Calu3 (cell line): ENCODE data around the gene CIAO1. TPM values are rescaled to one million over a fixed set of nuclear protein-coding genes. Genes with fewer than 3 reads are reported as not detected.

Experiments used
- BruUV-seq: library from RNA; stranded (reverse); fragments of 400-500 nt; replicated peaks from 2 replicates; lab custom pipeline; 2021; lab: Mats Ljungman, UMichigan
- CTCF ChIA-PET: fragments of 300-600 bp; sonication (Branson Sonifier 250); formaldehyde crosslinking; loops from one replicate; lab custom pipeline; 2022; ENCODE audit warnings: antibody characterized with exemption; lab: Charles Lee
- DNase-seq: peaks from one replicate; pipeline ENCODE4 v3.0.0; 2022
- H3K27ac Mint-ChIP-seq: one replicate; pipeline ENCODE4 v1.8.0; 2022; ENCODE audit warnings: mixed read lengths; ENCODE audit not compliant: unreplicated experiment
- H3K27me3 Mint-ChIP-seq: one replicate; pipeline ENCODE4 v1.8.0; 2022; ENCODE audit warnings: mixed read lengths; ENCODE audit not compliant: unreplicated experiment
- H3K36me3 Mint-ChIP-seq: one replicate; pipeline ENCODE4 v1.8.0; 2022; ENCODE audit warnings: mild to moderate bottlenecking, moderate library complexity, mixed read lengths; ENCODE audit not compliant: insufficient read depth, unreplicated experiment
- H3K4me1 Mint-ChIP-seq: one replicate; pipeline ENCODE4 v1.8.0; 2022; ENCODE audit warnings: mild to moderate bottlenecking, low read depth, mixed read lengths; ENCODE audit not compliant: unreplicated experiment
- H3K4me3 Mint-ChIP-seq: one replicate; pipeline ENCODE4 v1.8.0; 2022; ENCODE audit warnings: mild to moderate bottlenecking, low read depth, moderate library complexity, mixed read lengths; ENCODE audit not compliant: unreplicated experiment
- H3K9me3 Mint-ChIP-seq: one replicate; pipeline ENCODE4 v1.8.0; 2022; ENCODE audit warnings: low read depth, mixed read lengths; ENCODE audit not compliant: unreplicated experiment
- CTCF ChIP-seq: fragments of 200-600 bp; IDR thresholded peaks from one replicate; pipeline ENCODE4 v1.8.0; 2022; ENCODE audit warnings: antibody characterized with exemption; ENCODE audit not compliant: unreplicated experiment
- intact Hi-C: fragments of 100-400 bp; cut with micrococcal nuclease; formaldehyde crosslinking; loops from one replicate; pipeline ENCODE4 v1.10.0; 2022; ENCODE audit not compliant: unreplicated experiment
- total RNA-seq: library from RNA; stranded (reverse); gene quantifications from 2 replicates; pipeline ENCODE4 v1.2.3, GENCODE V29; 2022

The CIAO1 gene
- total RNA-seq, 1 experiment from 2014 or later: 75.7 TPM

- no peaks in the 10 kb centered on the region for H3K27me3 Mint-ChIP-seq
- no peak for TF ChIP-seq CTCF
- intact Hi-C loops: no loop called here
- no peak overlapping the region for H3K4me3 Mint-ChIP-seq
- peaks cover 24% of the 10 kb centered on the region for H3K4me1 Mint-ChIP-seq
- DNase-seq: no peak
- BruUV-seq: no TSS peak
- H3K36me3 Mint-ChIP-seq: peaks cover 23% of the 10 kb centered on the region
- H3K9me3 Mint-ChIP-seq: no peaks in the 10 kb centered on the region
- no peak overlapping the region for H3K27ac Mint-ChIP-seq
- CTCF ChIA-PET: no interaction called here
Measured at GRCh38 chr2:96250188-96250587, 15.8 kb upstream of the CIAO1 start.

- H3K9me3 Mint-ChIP-seq: no peaks in the 10 kb centered on the region
- H3K4me3 Mint-ChIP-seq: no peak overlapping the region
- DNase-seq: peak; percentile 67
- BruUV-seq: no TSS peak
- intact Hi-C loops: no loop called here
- peaks cover 24% of the 10 kb centered on the region for H3K4me1 Mint-ChIP-seq
- H3K27ac Mint-ChIP-seq: peak overlapping the region; percentile 12
- peaks cover 23% of the 10 kb centered on the region for H3K36me3 Mint-ChIP-seq
- TF ChIP-seq CTCF: no peak
- H3K27me3 Mint-ChIP-seq: no peaks in the 10 kb centered on the region
- CTCF ChIA-PET: no interaction called here
Measured at GRCh38 chr2:96251721-96252292, 14.2 kb upstream of the CIAO1 start.

- intact Hi-C loops: no loop called here
- H3K4me3 Mint-ChIP-seq: no peak overlapping the region
- peaks cover 23% of the 10 kb centered on the region for H3K36me3 Mint-ChIP-seq
- DNase-seq: no peak
- H3K27ac Mint-ChIP-seq: no peak overlapping the region
- CTCF ChIA-PET: no interaction called here
- no peak for TF ChIP-seq CTCF
- no peaks in the 10 kb centered on the region for H3K9me3 Mint-ChIP-seq
- H3K27me3 Mint-ChIP-seq: no peaks in the 10 kb centered on the region
- peaks cover 22% of the 10 kb centered on the region for H3K4me1 Mint-ChIP-seq
- no TSS peak for BruUV-seq
Measured at GRCh38 chr2:96252526-96252925, 13.5 kb upstream of the CIAO1 start.

- Mint-ChIP-seq H3K27ac (no peak overlapping the region), H3K4me1 (peaks cover 17% of the 10 kb centered on the region), H3K36me3 (peaks cover 23% of the 10 kb centered on the region), H3K27me3 (no peaks in the 10 kb centered on the region), H3K9me3 (no peaks in the 10 kb centered on the region), H3K4me3 (no peak overlapping the region)
- intact Hi-C loops: no loop called here
- BruUV-seq: no TSS peak
- DNase-seq: no peak
- CTCF ChIA-PET: no interaction called here
- TF ChIP-seq CTCF: no peak
Measured at GRCh38 chr2:96253006-96253405, 13.0 kb upstream of the CIAO1 start.
